OCI-LY7 (cell line): ENCODE results near the gene RRP1B. TPM values are rescaled to one million over a fixed set of nuclear protein-coding genes. Genes with fewer than 3 reads are reported as not detected.
"Not testable (repeated sequence)": the region's sequence is repeated elsewhere in the genome, so short reads cannot be mapped to it uniquely, and the experiment has no call there.

ENCODE experiments used
- BruUV-seq: library from RNA; stranded (reverse); fragments of 400-500 nt; replicated peaks from 2 replicates; lab custom pipeline; 2021; lab: Mats Ljungman, UMichigan
- CTCF ChIA-PET: fragments of 300-600 bp; sonication (Branson Sonifier 250); formaldehyde crosslinking; loops from one replicate; lab custom pipeline; 2022; ENCODE audit warnings: antibody characterized with exemption; ENCODE audit not compliant: unreplicated experiment; lab: Charles Lee
- POLR2A ChIA-PET: fragments of 300-600 bp; sonication (Branson Sonifier 250); formaldehyde crosslinking; loops from one replicate; lab custom pipeline; 2022; ENCODE audit warnings: antibody characterized with exemption; lab: Charles Lee
- DNase-seq: peaks from one replicate; pipeline ENCODE4 v3.0.0-alpha.2; 2015; ENCODE audit warnings: low spot score
- H2AFZ ChIP-seq: fragments of 200-600 bp; sonication (generic), shearing (Covaris generic); 2 replicates; pipeline ENCODE4 v1.6.1; 2014; ENCODE audit warnings: mild to moderate bottlenecking, antibody characterized with exemption, low read length, moderate library complexity
- H3K27ac ChIP-seq: fragments of 200-600 bp; sonication (generic); 2 replicates; pipeline ENCODE4 v1.5.1; 2014; ENCODE audit warnings: mixed run types, low read depth, mild to moderate bottlenecking, moderate library complexity, low read length, inconsistent platforms; ENCODE audit not compliant: poor library complexity, severe bottlenecking
- H3K36me3 ChIP-seq: fragments of 200-600 bp; sonication (generic); 2 replicates; pipeline ENCODE4 v1.6.1; 2014; ENCODE audit warnings: mild to moderate bottlenecking, antibody characterized with exemption, low read length, moderate library complexity, mixed read lengths; ENCODE audit not compliant: insufficient read depth
- H3K4me1 ChIP-seq: fragments of 200-600 bp; sonication (generic); 2 replicates; pipeline ENCODE4 v1.5.1; 2014; ENCODE audit warnings: mild to moderate bottlenecking, low read length; ENCODE audit not compliant: insufficient read depth, poor library complexity, severe bottlenecking
- H3K4me2 ChIP-seq: fragments of 200-600 bp; sonication (generic); 2 replicates; pipeline ENCODE4 v1.6.1; 2014; ENCODE audit warnings: mild to moderate bottlenecking, low read length
- H3K4me3 ChIP-seq: fragments of 200-600 bp; sonication (generic); 2 replicates; pipeline ENCODE4 v1.5.1; 2014; ENCODE audit warnings: mild to moderate bottlenecking, low read depth, low read length; ENCODE audit not compliant: poor library complexity, severe bottlenecking
- H3K79me2 ChIP-seq: fragments of 200-600 bp; sonication (generic); 2 replicates; pipeline ENCODE4 v1.6.1; 2016; ENCODE audit warnings: low read depth, mild to moderate bottlenecking, low read length, moderate library complexity, mixed read lengths; ENCODE audit not compliant: insufficient read depth
- H3K9me2 ChIP-seq: fragments of 200-600 bp; sonication (generic); 2 replicates; pipeline ENCODE4 v1.6.1; 2016; ENCODE audit warnings: mild to moderate bottlenecking, low read length, mixed read lengths; ENCODE audit not compliant: insufficient read depth
- H3K9me3 ChIP-seq: fragments of 200-600 bp; sonication (generic); 2 replicates; pipeline ENCODE4 v1.6.1; 2014; ENCODE audit warnings: mild to moderate bottlenecking, mixed run types, low read length, mixed read lengths
- H4K20me1 ChIP-seq: fragments of 200-600 bp; sonication (generic); 2 replicates; pipeline ENCODE4 v1.6.1; 2014; ENCODE audit warnings: mild to moderate bottlenecking, antibody characterized with exemption, low read length, moderate library complexity, mixed read lengths; ENCODE audit not compliant: insufficient read depth
- CTCF ChIP-seq: fragments of 200-600 bp; sonication (generic); conservative IDR thresholded peaks from 2 replicates; pipeline ENCODE4 v1.5.1; 2014; ENCODE audit warnings: mild to moderate bottlenecking, antibody characterized with exemption, low read length, moderate library complexity, mixed read lengths
- EZH2phosphoT487 ChIP-seq: fragments of 200-600 bp; sonication (generic); IDR thresholded peaks from 2 replicates; pipeline ENCODE4 v1.6.1; 2018; ENCODE audit warnings: low read depth, borderline replicate concordance, mild to moderate bottlenecking, mixed run types, antibody characterized with exemption, low read length, moderate library complexity, mixed read lengths
- intact Hi-C: fragments of 100-400 bp; cut with micrococcal nuclease; formaldehyde crosslinking; loops from one replicate; pipeline ENCODE4 v1.10.0; 2022; ENCODE audit not compliant: unreplicated experiment
- total RNA-seq, 2 experiments: library from RNA; depleted of rRNA in 1 of 2; stranded (reverse); fragments of >200 nt in 1 of 2; shearing (Covaris generic) in 1 of 2; gene quantifications; 2 replicates each; pipeline ENCODE4 v1.2.3, GENCODE V29; 2014 to 2022

The RRP1B gene
- total RNA-seq, 2 experiments from 2014 or later = 58.6 to 74.5 TPM

GRCh38 chr21:43708745-43709381 is 49.5 kb downstream of the RRP1B start:
- H2AFZ ChIP-seq = no peak overlapping the region
- no TSS peak for BruUV-seq
- no peak overlapping the region for H3K27ac ChIP-seq
- no peak overlapping the region for H3K4me2 ChIP-seq
- no peak overlapping the region for H3K4me3 ChIP-seq
- ChIA-PET CTCF (no interaction called here), POLR2A (no interaction called here)
- H3K9me2 ChIP-seq = no peaks in the 10 kb centered on the region
- no peaks in the 10 kb centered on the region for H3K36me3 ChIP-seq
- no peaks in the 10 kb centered on the region for H3K9me3 ChIP-seq
- no peaks in the 10 kb centered on the region for H4K20me1 ChIP-seq
- no peak for TF ChIP-seq EZH2phosphoT487
- TF ChIP-seq CTCF = no peak
- H3K4me1 ChIP-seq = no peaks in the 10 kb centered on the region
- no peak for DNase-seq
- H3K79me2 ChIP-seq = no peaks in the 10 kb centered on the region
- intact Hi-C loops = no loop called here

DNA sequence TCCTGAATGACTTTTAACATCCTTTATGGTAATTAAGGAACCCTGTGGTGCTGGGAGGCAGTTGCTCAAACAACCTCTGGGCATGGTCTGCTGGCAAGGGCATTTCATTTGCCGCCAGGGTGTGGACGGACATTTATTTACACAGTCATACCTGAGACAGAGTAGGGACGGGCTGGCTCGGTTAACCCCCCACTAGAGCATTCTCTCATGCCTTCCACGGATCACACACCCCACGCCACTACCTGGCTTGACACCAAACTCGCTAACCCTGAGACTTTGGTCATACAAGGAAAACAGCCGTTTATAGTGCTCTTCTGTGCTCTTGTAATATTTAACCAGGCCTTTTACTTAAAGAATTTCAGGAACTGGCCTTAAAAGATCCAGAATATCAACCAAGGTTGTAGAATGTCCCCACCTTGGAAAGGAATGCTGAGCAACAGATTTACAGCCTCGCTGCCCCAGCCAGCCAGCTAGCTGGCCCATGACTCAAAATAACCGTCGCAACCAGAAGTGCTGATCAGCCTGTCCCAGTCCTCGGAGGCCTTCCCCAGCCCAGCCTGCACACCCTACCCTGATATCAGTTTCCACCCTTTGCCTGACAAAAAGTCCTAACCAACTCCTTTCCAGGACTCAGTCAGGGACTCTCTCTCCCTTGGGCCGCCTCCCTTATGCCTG is 53.0 kb downstream of the RRP1B start:
- no peak overlapping the region for H3K27ac ChIP-seq
- H4K20me1 ChIP-seq = no peaks in the 10 kb centered on the region
- H3K9me3 ChIP-seq = no peaks in the 10 kb centered on the region
- no peaks in the 10 kb centered on the region for H3K9me2 ChIP-seq
- no peaks in the 10 kb centered on the region for H3K79me2 ChIP-seq
- ChIA-PET POLR2A (no interaction called here), CTCF (no interaction called here)
- no peak overlapping the region for H3K4me3 ChIP-seq
- no peak overlapping the region for H2AFZ ChIP-seq
- no TSS peak for BruUV-seq
- peaks cover 19% of the 10 kb centered on the region for H3K4me1 ChIP-seq
- no peaks in the 10 kb centered on the region for H3K36me3 ChIP-seq
- no peak for DNase-seq
- no peak overlapping the region for H3K4me2 ChIP-seq
- TF ChIP-seq CTCF = no peak
- TF ChIP-seq EZH2phosphoT487 = no peak
- intact Hi-C loops = loop anchor here (10.0 kb wide), 1 partner anchor 388 kb away; no protein-coding TSS in a partner anchor

DNA sequence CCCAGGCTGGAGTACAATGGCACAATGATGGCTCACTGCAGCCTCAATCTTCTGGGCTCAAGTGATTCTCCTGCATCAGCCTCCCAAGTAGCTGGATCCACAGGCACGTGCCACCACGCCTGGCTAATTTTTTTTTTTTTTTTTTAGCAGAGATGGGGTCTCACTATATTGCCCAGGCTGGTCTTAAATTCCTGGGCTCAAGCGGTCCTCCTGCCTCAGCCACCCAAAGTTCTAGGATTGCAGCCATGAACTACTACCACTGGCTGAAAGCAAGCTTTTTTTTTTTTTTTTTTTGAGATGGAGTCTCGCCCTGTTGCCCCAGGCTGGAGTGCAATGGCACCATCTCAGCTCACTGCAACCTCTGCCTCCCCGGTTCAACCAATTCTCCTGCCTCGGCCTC is 53.8 kb downstream of the RRP1B start:
- H4K20me1 ChIP-seq, H3K4me2 ChIP-seq, H3K4me3 ChIP-seq, H3K79me2 ChIP-seq, CTCF ChIA-PET, BruUV-seq, DNase-seq, H3K9me3 ChIP-seq, H3K27ac ChIP-seq, H3K36me3 ChIP-seq, POLR2A ChIA-PET, H3K9me2 ChIP-seq, H2AFZ ChIP-seq: not testable (repeated sequence)
- intact Hi-C loops = loop anchor here (10.0 kb wide), 1 partner anchor 388 kb away; no protein-coding TSS in a partner anchor
- peaks cover 23% of the 10 kb centered on the region for H3K4me1 ChIP-seq
